Tibial artery (tissue), 4 donors: Measurements from ENCODE around the gene RAC3.

ENCODE experiments used
- DNase-seq, 2 donors: peaks; one replicate each; pipeline ENCODE4 v3.0.0-alpha.2; 2019
- H3K27ac ChIP-seq, 2 donors: fragments of 200-600 bp; sonication (generic) in 1 of 2; 1 replicate in 1 of 2; 2 replicates in 1 of 2; pipeline ENCODE4 v1.5.1; 2018 to 2019; ENCODE audit warnings: mild to moderate bottlenecking in 1 of 2
- H3K27me3 ChIP-seq, 2 donors: fragments of 200-600 bp; sonication (generic) in 1 of 2; one replicate each; pipeline versions ENCODE4 v1.5.1 to v1.6.0; 2016 to 2019
- H3K36me3 ChIP-seq, 3 donors: fragments of 200-600 bp; sonication (generic) in 2 of 3; one replicate each; pipeline ENCODE4 v1.5.1; 2016 to 2019; ENCODE audit warnings: mild to moderate bottlenecking in 2 of 3
- H3K4me1 ChIP-seq, 4 donors: fragments of 200-600 bp; sonication (generic) in 2 of 4; 1 replicate in 3 of 4; 2 replicates in 1 of 4; pipeline ENCODE4 v1.5.1; 2016 to 2019
- H3K4me3 ChIP-seq, 2 donors: fragments of 200-600 bp; sonication (generic) in 1 of 2; 1 replicate in 1 of 2; 2 replicates in 1 of 2; pipeline ENCODE4 v1.5.1; 2018 to 2019; ENCODE audit warnings: mild to moderate bottlenecking in 2 of 2
- H3K9me3 ChIP-seq, 3 donors: fragments of 200-600 bp; sonication (generic) in 1 of 3; one replicate each; pipeline ENCODE4 v1.5.1; 2016 to 2019
- intact Hi-C: fragments of 100-400 bp; cut with DNase I; formaldehyde crosslinking; loops from one replicate; pipeline ENCODE4 v1.15.0; 2023; ENCODE audit warnings: low total_unique reads
- TF ChIP-seq, protein P1 (sequence below), 2 experiments: fragments of 200-600 bp in 1 of 2; fragments of 450-650 bp in 1 of 2; IDR thresholded peaks; one replicate each; pipeline ENCODE4 v1.5.1; 2017 to 2019; ENCODE audit warnings: antibody characterized with exemption in 2 of 2, mild to moderate bottlenecking in 1 of 2, moderate library complexity in 1 of 2

The RAC3 gene

DNA sequence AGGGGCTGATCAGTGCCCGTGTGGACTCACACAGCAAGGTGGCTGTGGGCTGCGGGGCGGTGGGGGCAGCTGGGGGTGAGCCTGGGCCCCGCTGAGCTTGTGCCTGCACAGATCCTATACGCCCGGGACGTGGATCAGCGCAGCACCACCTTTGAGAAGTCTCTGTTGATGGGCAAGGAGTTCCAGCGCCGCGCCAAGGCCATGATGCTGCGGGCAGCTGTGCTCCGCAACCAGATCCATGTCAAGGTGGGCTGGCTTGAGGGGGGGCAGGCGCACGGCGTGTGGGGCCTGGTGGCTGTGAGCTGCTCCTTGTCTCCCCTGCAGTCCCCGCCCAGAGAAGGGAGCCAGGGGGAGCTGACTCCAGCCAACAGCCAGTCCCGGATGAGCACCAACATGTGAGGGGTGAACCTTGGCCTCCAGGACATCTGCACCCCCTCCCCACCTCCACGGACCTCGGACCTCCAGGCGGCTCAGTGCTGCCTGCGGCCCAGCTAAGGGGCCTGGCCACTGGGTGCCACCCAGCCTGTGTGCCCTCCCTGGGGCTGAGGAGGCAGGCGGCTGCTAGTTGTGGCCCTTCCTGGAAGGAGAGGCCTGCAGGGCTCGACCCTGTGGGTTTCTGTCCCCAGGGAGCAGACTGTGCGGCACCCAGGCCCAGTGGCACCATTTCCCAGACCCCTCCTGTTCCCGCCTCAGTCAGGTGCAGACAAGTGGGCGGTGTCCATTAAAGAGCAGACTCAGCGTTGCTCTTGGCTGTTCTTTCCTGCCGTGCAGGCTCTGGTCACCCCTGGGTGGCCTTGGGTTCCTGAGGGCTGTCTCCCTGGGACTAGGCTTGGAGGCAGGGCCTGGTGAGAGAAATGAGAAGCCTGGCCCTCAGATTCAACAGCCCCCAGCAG lies 25.5 kb downstream of the RAC3 start:
- H3K27ac ChIP-seq = no peak overlapping the region
- H3K4me3 ChIP-seq = no peak overlapping the region
- H3K27me3 ChIP-seq = no peaks in the 10 kb centered on the region
- no peak for DNase-seq
- no peaks in the 10 kb centered on the region for H3K9me3 ChIP-seq
- peaks cover 6 to 26% (median 18%) of the 10 kb centered on the region in 4 donors for H3K4me1 ChIP-seq
- TF ChIP-seq, protein P1, sequence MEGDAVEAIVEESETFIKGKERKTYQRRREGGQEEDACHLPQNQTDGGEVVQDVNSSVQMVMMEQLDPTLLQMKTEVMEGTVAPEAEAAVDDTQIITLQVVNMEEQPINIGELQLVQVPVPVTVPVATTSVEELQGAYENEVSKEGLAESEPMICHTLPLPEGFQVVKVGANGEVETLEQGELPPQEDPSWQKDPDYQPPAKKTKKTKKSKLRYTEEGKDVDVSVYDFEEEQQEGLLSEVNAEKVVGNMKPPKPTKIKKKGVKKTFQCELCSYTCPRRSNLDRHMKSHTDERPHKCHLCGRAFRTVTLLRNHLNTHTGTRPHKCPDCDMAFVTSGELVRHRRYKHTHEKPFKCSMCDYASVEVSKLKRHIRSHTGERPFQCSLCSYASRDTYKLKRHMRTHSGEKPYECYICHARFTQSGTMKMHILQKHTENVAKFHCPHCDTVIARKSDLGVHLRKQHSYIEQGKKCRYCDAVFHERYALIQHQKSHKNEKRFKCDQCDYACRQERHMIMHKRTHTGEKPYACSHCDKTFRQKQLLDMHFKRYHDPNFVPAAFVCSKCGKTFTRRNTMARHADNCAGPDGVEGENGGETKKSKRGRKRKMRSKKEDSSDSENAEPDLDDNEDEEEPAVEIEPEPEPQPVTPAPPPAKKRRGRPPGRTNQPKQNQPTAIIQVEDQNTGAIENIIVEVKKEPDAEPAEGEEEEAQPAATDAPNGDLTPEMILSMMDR (IDR thresholded peaks at IDR 0.05) = no peak
- intact Hi-C loops = no loop called here
- peaks cover 39 to 89% (median 77%) of the 10 kb centered on the region in 3 donors for H3K36me3 ChIP-seq

DNA sequence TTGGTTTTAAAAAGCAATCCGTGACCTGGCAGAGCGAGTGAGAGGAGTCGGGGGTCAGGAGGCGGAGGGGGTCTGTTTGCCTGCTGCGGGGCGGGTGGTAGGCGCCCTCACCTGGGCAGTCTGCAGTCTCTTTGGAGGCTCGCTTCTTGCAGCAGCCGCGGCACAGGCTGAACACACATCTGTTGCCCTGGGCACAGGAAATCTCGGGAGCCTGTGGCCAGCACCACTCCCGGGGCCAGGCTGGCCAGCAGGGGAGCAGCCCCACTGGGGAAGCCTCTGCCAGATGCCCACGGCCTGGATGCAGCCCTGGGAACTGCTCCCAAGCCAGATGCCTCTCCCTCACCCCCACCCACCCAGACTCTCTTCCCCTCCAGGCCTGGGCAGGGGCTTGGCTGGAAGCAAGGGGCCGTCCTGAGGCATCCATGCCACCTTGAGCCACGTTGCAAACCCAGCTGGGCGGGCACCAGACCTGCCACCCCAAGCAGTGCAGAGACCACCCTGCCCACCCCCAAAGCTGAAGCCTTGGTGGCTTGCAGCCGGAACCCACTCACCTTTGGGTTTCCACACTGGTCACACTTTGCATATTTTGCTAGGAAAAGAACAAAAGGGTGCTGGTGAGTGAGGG lies 26.9 kb downstream of the RAC3 start:
- intact Hi-C loops = no loop called here
- Histone ChIP-seq H3K27me3 (no peaks in the 10 kb centered on the region), H3K4me1 (peaks cover 0 to 13% (median 7%) of the 10 kb centered on the region in 4 donors), H3K27ac (no peak overlapping the region), H3K36me3 (peaks cover 45 to 100% (median 86%) of the 10 kb centered on the region in 3 donors), H3K9me3 (no peaks in the 10 kb centered on the region), H3K4me3 (no peak overlapping the region)
- no peak for DNase-seq
- TF ChIP-seq, protein P1 (IDR thresholded peaks at IDR 0.05) = no peak

DNA sequence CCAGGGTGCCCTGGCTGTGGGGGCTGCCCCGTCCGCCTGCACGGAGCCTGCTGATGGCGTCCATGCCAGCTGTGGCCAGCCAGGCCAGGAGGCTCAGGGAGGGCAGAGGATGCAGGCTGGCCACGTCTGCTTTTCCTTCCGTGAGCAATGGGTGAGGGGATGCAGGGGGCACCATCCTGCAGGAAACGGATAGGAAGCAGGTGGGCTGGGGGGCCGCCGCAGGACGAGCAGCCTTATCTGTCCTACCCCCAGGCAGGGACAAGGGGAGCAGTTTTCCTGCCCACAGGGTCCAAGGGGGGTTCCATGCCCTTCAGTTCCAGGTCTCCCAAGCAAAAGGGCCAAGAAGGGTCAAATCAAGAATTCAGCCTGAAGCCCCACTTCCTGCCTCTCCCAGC lies 27.4 kb downstream of the RAC3 start:
- no peaks in the 10 kb centered on the region for H3K27me3 ChIP-seq
- no peak overlapping the region for H3K4me3 ChIP-seq
- H3K9me3 ChIP-seq = no peaks in the 10 kb centered on the region
- H3K27ac ChIP-seq = no peak overlapping the region
- intact Hi-C loops = no loop called here
- DNase-seq = no peak
- TF ChIP-seq, protein P1 (IDR thresholded peaks at IDR 0.05) = no peak
- H3K36me3 ChIP-seq = peaks cover 45 to 100% (median 91%) of the 10 kb centered on the region in 3 donors
- peaks cover 0 to 13% (median 6%) of the 10 kb centered on the region in 4 donors for H3K4me1 ChIP-seq

DNA sequence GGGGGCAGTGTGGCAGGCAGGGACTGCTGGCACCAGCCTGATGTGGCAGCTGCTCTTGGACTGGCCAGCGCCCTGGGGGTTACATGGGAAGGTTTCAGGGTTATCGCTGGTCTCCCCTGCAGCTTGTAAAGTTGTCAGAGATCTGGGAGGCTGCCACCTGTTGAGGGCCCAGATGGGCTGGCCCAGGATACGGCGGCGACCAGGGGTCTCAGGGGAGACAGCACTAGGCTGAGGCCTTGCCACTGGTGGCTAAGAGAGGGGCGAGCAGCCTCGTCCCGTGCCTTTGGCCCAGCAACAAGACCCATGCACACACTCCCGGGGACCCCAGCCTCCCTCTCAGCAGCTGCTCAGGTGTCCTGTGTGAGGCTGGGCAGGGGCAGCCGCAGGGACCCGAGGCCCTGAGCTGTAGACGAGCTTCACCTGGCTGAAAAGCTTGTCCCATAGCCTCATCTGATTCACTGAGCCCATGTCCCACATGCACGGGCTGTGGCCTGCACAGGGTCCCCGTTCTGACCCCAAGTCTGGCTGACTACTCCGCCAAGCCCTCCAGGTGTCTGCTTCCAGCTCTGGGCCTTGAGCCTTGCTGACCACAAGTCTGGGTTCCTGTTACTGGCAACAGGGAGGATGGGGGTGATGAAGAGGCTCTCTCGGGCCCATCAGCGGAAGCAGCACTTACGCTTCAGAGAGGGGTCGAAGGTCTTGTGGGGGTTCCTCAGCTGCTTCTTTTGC lies 28.0 kb downstream of the RAC3 start:
- no peaks in the 10 kb centered on the region for H3K27me3 ChIP-seq
- H3K27ac ChIP-seq = no peak overlapping the region
- DNase-seq = no peak
- H3K36me3 ChIP-seq = peaks cover 39 to 97% (median 90%) of the 10 kb centered on the region in 3 donors
- intact Hi-C loops = no loop called here
- H3K4me1 ChIP-seq = peaks cover 0 to 14% (median 8%) of the 10 kb centered on the region in 4 donors
- H3K4me3 ChIP-seq = no peak overlapping the region
- TF ChIP-seq, protein P1 (IDR thresholded peaks at IDR 0.05) = no peak
- H3K9me3 ChIP-seq = no peaks in the 10 kb centered on the region

GRCh38 chr17:82060001-82060380 lies 28.5 kb downstream of the RAC3 start:
- Histone ChIP-seq H3K4me1 (peaks cover 0 to 19% (median 14%) of the 10 kb centered on the region in 4 donors), H3K27ac (no peak overlapping the region), H3K4me3 (no peak overlapping the region), H3K27me3 (no peaks in the 10 kb centered on the region), H3K9me3 (no peaks in the 10 kb centered on the region), H3K36me3 (peaks cover 35 to 91% (median 85%) of the 10 kb centered on the region in 3 donors)
- TF ChIP-seq, protein P1 (IDR thresholded peaks at IDR 0.05) = no peak
- DNase-seq = no peak
- intact Hi-C loops = no loop called here
